Common myeloid progenitor, CD34-positive (primary cell): ENCODE data around the gene UBE2E2.

Experiments
- CTCF ChIA-PET: fragments of 350-600 bp; sonication (Branson Sonifier 250); formaldehyde crosslinking; loops from one replicate; lab custom pipeline; 2021; ENCODE audit warnings: antibody characterized with exemption; lab: Charles Lee
- POLR2A ChIA-PET: fragments of 350-600 bp; sonication (Branson Sonifier 250); formaldehyde crosslinking; loops from one replicate; lab custom pipeline; 2021; ENCODE audit warnings: antibody characterized with exemption; lab: Charles Lee
- DNase-seq, 3 donors: peaks; one replicate each; pipeline versions ENCODE4 v3.0.0 to v3.0.0-alpha.2; 2013
- H3K27ac ChIP-seq, 2 experiments: 1 replicate in 1 of 2; 2 replicates in 1 of 2; pipeline ENCODE4 v1.7.0; 2013; ENCODE audit warnings: inconsistent platforms in 2 of 2, low read length in 2 of 2, mild to moderate bottlenecking in 2 of 2, low read depth in 1 of 2, moderate library complexity in 1 of 2; ENCODE audit not compliant: severe bottlenecking in 2 of 2, insufficient read depth in 1 of 2, poor library complexity in 1 of 2
- H3K27me3 ChIP-seq, 5 experiments: replicated peaks in 2 of 5; 1 replicate in 3 of 5; 2 replicates in 2 of 5; pipeline versions ENCODE4 v1.6.1 to v1.7.0; 2013; ENCODE audit warnings: low read length in 4 of 5, mild to moderate bottlenecking in 2 of 5, moderate library complexity in 2 of 5, inconsistent platforms in 1 of 5; ENCODE audit not compliant: insufficient read depth in 5 of 5, control insufficient read depth in 4 of 5
- H3K36me3 ChIP-seq, 4 experiments: 1 replicate in 2 of 4; 2 replicates in 2 of 4; pipeline versions ENCODE4 v1.6.1 to v1.7.0; 2013; ENCODE audit warnings: low read length in 3 of 4, control low read depth in 1 of 4, mild to moderate bottlenecking in 1 of 4; ENCODE audit not compliant: control insufficient read depth in 4 of 4, insufficient read depth in 4 of 4
- H3K4me1 ChIP-seq, 4 experiments: 1 replicate in 3 of 4; 2 replicates in 1 of 4; pipeline versions ENCODE4 v1.6.1 to v1.7.1; 2013; ENCODE audit warnings: low read length in 3 of 4, mild to moderate bottlenecking in 3 of 4, control low read depth in 1 of 4, inconsistent platforms in 1 of 4, moderate library complexity in 1 of 4; ENCODE audit not compliant: control insufficient read depth in 4 of 4, insufficient read depth in 4 of 4; ENCODE audit errors: control extremely low read depth in 1 of 4
- H3K4me3 ChIP-seq, 7 experiments: 1 replicate in 4 of 7; 2 replicates in 3 of 7; pipeline versions ENCODE4 v1.5.1 to v1.7.0; 2013; ENCODE audit warnings: mild to moderate bottlenecking in 7 of 7, low read length in 6 of 7, moderate library complexity in 6 of 7, inconsistent platforms in 2 of 7, low read depth in 2 of 7, control low read depth in 1 of 7; ENCODE audit not compliant: insufficient read depth in 4 of 7, control insufficient read depth in 1 of 7; ENCODE audit errors: extremely low read depth in 1 of 7
- H3K9me3 ChIP-seq, 5 experiments: 1 replicate in 4 of 5; 2 replicates in 1 of 5; pipeline versions ENCODE4 v1.6.1 to v1.7.1; 2013; ENCODE audit warnings: low read length in 4 of 5, mild to moderate bottlenecking in 2 of 5, inconsistent platforms in 1 of 5, low read depth in 1 of 5, moderate library complexity in 1 of 5; ENCODE audit not compliant: control insufficient read depth in 4 of 5, insufficient read depth in 2 of 5; ENCODE audit errors: control extremely low read depth in 1 of 5
- WGBS: methylation state at CpG from one replicate; pipeline ENCODE4 v1.1.5; 2013; ENCODE audit not compliant: insufficient coverage; 5-methylcytosine and 5-hydroxymethylcytosine counted together

Gene UBE2E2

DNA sequence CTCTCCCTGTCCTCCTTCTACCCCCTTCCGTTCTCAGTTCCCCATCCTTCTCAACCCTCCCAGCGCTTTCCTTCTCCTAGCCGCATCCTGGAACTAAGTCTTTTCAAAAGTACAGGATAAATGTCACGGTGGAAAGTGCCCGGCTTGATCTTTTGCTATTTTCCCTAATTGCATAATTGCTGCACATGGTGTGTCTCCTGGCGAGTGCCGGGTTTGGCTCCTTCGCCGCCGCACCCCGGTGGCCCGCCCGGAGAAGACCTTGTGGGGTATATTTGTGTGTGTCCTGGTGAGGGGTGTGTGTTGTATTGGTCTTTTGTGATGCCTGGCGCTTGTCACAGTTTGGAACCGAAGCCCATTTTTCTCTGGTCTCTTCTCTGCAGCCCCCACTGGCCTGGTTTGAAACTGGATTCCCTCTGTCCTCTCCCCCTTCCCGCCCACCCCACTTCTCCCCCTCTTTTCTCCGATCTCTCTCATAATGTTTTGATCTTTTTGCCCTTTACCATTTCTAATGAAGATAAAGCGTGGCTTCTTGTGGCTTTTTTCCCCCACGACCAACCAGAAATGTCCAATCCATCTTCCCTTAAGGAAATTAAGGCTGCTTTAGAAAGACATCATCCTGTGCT, 692 bp downstream of the UBE2E2 start:
- Histone ChIP-seq H3K27me3 (peaks cover 0 to 46% (median 18%) of the 10 kb centered on the region in 5 experiments), H3K36me3 (no peaks in the 10 kb centered on the region), H3K9me3 (no peaks in the 10 kb centered on the region), H3K27ac (no peak overlapping the region), H3K4me1 (peaks cover 7 to 19% (median 10%) of the 10 kb centered on the region in 4 experiments), H3K4me3 (peak overlapping the region; percentile 60 to 86 (median 83))
- ChIA-PET POLR2A (interaction anchor here (0.6 kb wide), 1 partner anchor 97 kb away, joined by 3 read pairs; no protein-coding TSS in a partner anchor), CTCF (no interaction called here)
- WGBS: 3% methylated on average over 11 of the region's 19 CpGs
- peak in 2 of 3 donors; percentile 29 to 50 for DNase-seq

DNA sequence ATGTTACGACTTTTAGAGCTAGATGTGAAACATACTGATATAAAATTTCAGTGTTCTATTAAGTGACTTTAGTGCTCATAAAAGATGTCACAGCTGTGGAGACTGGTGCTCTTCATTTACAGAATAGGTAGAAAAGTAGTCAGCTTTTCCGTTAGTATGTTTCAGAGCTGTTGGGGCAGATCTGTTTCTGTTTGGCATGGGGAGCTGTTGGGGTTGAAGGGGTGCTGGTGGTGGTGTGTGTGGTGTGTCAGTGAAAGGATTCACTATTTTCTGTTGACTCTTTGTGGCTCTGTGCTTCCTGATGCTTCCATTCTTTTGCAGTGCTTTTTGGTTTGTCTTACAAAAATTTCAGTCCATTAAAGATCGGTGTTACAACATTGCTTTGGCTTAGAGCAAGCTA, 3.2 kb downstream of the UBE2E2 start:
- Histone ChIP-seq H3K4me3 (no peak overlapping the region), H3K36me3 (peaks cover 0 to 7% (median 0%) of the 10 kb centered on the region in 4 experiments), H3K27ac (no peak overlapping the region), H3K27me3 (peaks cover 0 to 41% (median 18%) of the 10 kb centered on the region in 5 experiments), H3K9me3 (no peaks in the 10 kb centered on the region), H3K4me1 (peaks cover 7 to 19% (median 11%) of the 10 kb centered on the region in 4 experiments)
- DNase-seq: no peak
- 95% methylated on average over 2 of the region's 3 CpGs for WGBS
- CTCF ChIA-PET: interaction anchor here (1.4 kb wide), 1 partner anchor 11 kb away, joined by 5 read pairs; no protein-coding TSS in a partner anchor
- POLR2A ChIA-PET: no interaction called here

DNA sequence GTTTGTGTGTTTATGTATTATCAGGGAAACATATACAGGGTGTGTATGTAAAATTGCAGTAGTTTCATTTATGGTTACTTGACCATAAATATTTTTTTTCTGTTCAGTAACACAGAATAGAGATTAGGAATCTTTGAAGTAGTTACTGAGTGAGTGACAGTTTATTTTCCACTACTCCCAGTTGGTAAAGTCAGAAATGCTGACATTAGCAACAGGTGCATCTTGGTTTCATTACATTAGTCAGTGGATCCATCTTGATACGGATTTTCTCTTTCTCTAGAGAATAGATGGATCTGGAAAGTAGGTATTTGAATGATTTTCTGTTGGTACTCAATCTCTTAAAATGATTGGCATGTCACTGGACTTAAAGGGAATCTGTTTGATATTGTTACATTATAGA, 6.0 kb downstream of the UBE2E2 start:
- ChIA-PET CTCF (no interaction called here), POLR2A (no interaction called here)
- WGBS: no CpG with 5 or more reads among the region's 1 CpG

DNA sequence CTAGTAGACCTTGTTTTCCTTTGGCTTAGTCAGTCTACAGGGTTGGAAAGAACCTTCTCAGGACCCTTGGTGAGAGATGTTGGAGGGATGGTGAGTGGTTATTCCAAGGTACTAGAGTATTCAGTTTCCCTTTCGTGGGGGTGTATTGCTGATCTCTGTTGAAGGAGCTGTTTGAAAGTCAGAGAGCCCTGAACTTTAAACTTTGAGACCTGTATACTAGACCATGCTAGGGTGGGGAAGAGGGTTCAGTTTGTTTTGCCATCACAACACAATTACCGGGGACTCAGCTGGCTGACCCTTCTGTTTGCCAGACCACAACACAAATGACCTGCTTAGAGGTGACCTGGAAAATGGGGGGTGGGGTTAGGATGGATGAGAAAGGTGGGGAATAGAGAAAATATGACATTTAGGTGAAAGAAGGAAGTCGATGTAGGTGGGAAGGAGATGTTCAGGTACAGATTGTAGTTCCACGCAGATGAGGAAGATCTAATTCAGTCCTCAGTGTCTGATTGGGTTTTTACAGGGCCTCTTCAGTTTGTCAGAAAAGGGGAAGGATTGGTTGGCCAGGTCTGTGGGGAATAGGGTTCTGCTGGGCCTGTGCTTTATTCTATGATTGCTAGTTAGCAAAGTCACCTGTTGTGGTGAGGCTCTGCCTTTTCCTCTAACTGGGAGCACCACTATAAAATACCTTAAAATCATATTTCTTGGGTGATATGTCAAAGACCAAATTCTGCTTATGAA, 6.8 kb downstream of the UBE2E2 start:
- Histone ChIP-seq H3K27me3 (peaks cover 0 to 24% (median 6%) of the 10 kb centered on the region in 5 experiments), H3K4me3 (no peak overlapping the region), H3K4me1 (peaks cover 0 to 3% (median 0%) of the 10 kb centered on the region in 4 experiments), H3K36me3 (peaks cover 0 to 7% (median 0%) of the 10 kb centered on the region in 4 experiments), H3K9me3 (no peaks in the 10 kb centered on the region), H3K27ac (no peak overlapping the region)
- ChIA-PET POLR2A (no interaction called here), CTCF (interaction anchor here (1.7 kb wide), 1 partner anchor 10 kb away, joined by 9 read pairs; no protein-coding TSS in a partner anchor)
- WGBS: 100% methylated on average over 1 of the region's 4 CpGs
- no peak for DNase-seq

More for the DNA sequence above, 6.0 kb downstream of the UBE2E2 start:
- Histone ChIP-seq H3K4me1 (peaks cover 3 to 10% (median 5%) of the 10 kb centered on the region in 4 experiments), H3K27me3 (peaks cover 0 to 32% (median 14%) of the 10 kb centered on the region in 5 experiments), H3K4me3 (no peak overlapping the region), H3K36me3 (peaks cover 0 to 7% (median 0%) of the 10 kb centered on the region in 4 experiments), H3K9me3 (no peaks in the 10 kb centered on the region), H3K27ac (no peak overlapping the region)
- DNase-seq: no peak

DNA sequence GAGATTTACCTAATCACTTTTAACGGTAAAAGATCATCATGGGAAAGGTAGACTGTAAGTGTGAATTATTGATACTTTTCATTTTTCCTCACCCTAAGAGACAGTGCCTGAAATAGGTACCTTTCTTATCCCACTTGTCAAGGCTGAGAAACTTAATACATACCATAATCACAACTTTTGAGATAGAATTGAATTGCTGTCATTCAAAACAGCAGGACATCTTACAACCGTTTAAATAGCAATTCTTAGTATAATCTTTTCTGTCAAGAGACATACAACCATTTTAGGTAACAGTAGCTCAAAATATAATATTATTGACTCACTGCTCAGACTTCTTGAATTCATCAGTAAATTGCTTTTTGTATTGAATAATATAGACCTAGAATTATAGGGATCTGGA, 10.7 kb downstream of the UBE2E2 start:
- no CpG with 5 or more reads among the region's 2 CpGs for WGBS
- H3K9me3 ChIP-seq: no peaks in the 10 kb centered on the region
- ChIA-PET POLR2A (no interaction called here), CTCF (no interaction called here)
- H3K27me3 ChIP-seq: no peaks in the 10 kb centered on the region
- peaks cover 0 to 3% (median 0%) of the 10 kb centered on the region in 4 experiments for H3K4me1 ChIP-seq
- DNase-seq: no peak
- no peak overlapping the region for H3K4me3 ChIP-seq
- peaks cover 0 to 7% (median 0%) of the 10 kb centered on the region in 4 experiments for H3K36me3 ChIP-seq
- H3K27ac ChIP-seq: no peak overlapping the region

DNA sequence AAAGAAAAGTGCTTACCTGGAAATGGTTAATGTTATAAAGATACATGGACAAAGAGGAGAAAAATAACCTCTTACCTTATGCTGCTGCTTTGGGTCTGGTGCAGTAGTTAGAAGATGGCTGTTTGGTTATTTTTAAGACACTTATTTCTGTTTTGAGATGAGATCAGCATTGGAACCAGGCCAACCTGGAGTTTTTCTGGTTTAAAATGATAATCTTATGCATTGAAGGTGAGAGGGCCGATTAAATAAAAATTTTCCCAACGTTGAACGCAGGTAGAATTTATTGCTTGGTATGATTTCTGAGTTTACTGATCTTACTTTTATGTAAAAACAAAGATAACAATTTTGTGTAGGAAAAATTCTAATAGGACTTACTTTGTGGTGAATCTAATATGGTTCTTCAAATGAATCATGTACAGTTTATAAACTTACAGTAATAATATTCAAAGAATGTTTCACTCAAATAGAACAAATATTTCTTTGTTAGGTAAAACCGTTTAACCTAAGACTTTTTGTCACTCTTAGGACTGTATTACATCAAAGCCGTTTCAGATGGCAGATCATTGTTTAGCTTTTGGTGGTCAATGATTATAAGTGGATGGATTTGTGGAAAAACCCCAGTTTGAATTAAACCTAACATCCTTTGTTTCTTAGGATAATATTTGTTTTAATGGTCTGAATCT, 14.9 kb downstream of the UBE2E2 start:
- H3K4me3 ChIP-seq: no peak overlapping the region
- no peaks in the 10 kb centered on the region for H3K27me3 ChIP-seq
- ChIA-PET CTCF (no interaction called here), POLR2A (no interaction called here)
- no peaks in the 10 kb centered on the region for H3K36me3 ChIP-seq
- H3K9me3 ChIP-seq: no peaks in the 10 kb centered on the region
- WGBS: no CpG with 5 or more reads among the region's 5 CpGs
- H3K4me1 ChIP-seq: peaks cover 0 to 4% (median 0%) of the 10 kb centered on the region in 4 experiments
- no peak for DNase-seq
- H3K27ac ChIP-seq: no peak overlapping the region
